Ureter (tissue), 1 donor: ENCODE data around the gene CLSTN1. TPM values are rescaled to one million over a fixed set of nuclear protein-coding genes. Genes with fewer than 3 reads are reported as not detected.

Source experiments
- DNase-seq: peaks from one replicate; pipeline ENCODE4 v3.0.0-alpha.2; 2020; ENCODE audit warnings: low spot score
- total RNA-seq: library from RNA; stranded (reverse); gene quantifications from one replicate; pipeline ENCODE4 v1.2.4, GENCODE V29; 2023
- donor health status: DM: yes; HTN: yes; CAD: no.

The CLSTN1 gene
- total RNA-seq: 75.0 TPM

- peak; percentile 91 for DNase-seq
Observed at GRCh38 chr1:9823943-9824701, at the start of gene CLSTN1. CLSTN1 (minus strand) TSS chr1:9823965; CDS start chr1:9823733, 232 bp downstream.

- no peak for DNase-seq
Observed at GRCh38 chr1:9873385-9873784, 49.6 kb upstream of the CLSTN1 start.

- DNase-seq: no peak
Observed at GRCh38 chr1:9872430-9873165, 48.8 kb upstream of the CLSTN1 start.

- DNase-seq: no peak
Observed at GRCh38 chr1:9871707-9872425, 48.1 kb upstream of the CLSTN1 start.

- DNase-seq: no peak
Observed at GRCh38 chr1:9871021-9871420, 47.3 kb upstream of the CLSTN1 start.

- no peak for DNase-seq
Observed at GRCh38 chr1:9870572-9870971, 46.8 kb upstream of the CLSTN1 start.

- DNase-seq: no peak
Observed at GRCh38 chr1:9869831-9870251, 46.1 kb upstream of the CLSTN1 start.

GRCh38 chr1:9868244-9868590, 44.5 kb upstream of the CLSTN1 start:
- DNase-seq: no peak

- peak; percentile 87 for DNase-seq
Observed at GRCh38 chr1:9867408-9868243, 43.9 kb upstream of the CLSTN1 start.

GRCh38 chr1:9866836-9867235, 43.1 kb upstream of the CLSTN1 start:
- no peak for DNase-seq

- DNase-seq: no peak
Observed at GRCh38 chr1:9865724-9866123, 42.0 kb upstream of the CLSTN1 start.

- no peak for DNase-seq
Observed at GRCh38 chr1:9863371-9863770, 39.6 kb upstream of the CLSTN1 start.

- DNase-seq: no peak
Observed at GRCh38 chr1:9861360-9861759, 37.6 kb upstream of the CLSTN1 start.

- DNase-seq: no peak
Observed at GRCh38 chr1:9860887-9861286, 37.1 kb upstream of the CLSTN1 start.

- DNase-seq: no peak
Observed at GRCh38 chr1:9859281-9860014, 35.7 kb upstream of the CLSTN1 start.

GRCh38 chr1:9858293-9859035, 34.7 kb upstream of the CLSTN1 start:
- no peak for DNase-seq

- DNase-seq: no peak
Observed at GRCh38 chr1:9855186-9855585, 31.4 kb upstream of the CLSTN1 start.

- no peak for DNase-seq
Observed at GRCh38 chr1:9853249-9853595, 29.5 kb upstream of the CLSTN1 start.

- DNase-seq: no peak
Observed at GRCh38 chr1:9852410-9853248, 28.9 kb upstream of the CLSTN1 start.

GRCh38 chr1:9852004-9852403, 28.2 kb upstream of the CLSTN1 start:
- DNase-seq: no peak
